Endodermal cell (in vitro differentiated cells): ENCODE data around the gene PAX7. TPM values are rescaled to one million over a fixed set of nuclear protein-coding genes. Genes with fewer than 3 reads are reported as not detected.

Experiments used
- DNase-seq: peaks from one replicate; pipeline ENCODE4 v3.0.0-alpha.2; 2017
- H3K27ac ChIP-seq: 2 replicates; pipeline ENCODE4 v1.5.1; 2013; ENCODE audit warnings: mild to moderate bottlenecking, low read depth, low read length, moderate library complexity
- H3K27me3 ChIP-seq: 2 replicates; pipeline ENCODE4 v1.6.1; 2013; ENCODE audit warnings: mild to moderate bottlenecking, low read length, moderate library complexity; ENCODE audit not compliant: insufficient read depth, control insufficient read depth, poor library complexity, severe bottlenecking
- H3K36me3 ChIP-seq: 2 replicates; pipeline ENCODE4 v1.7.0; 2013; ENCODE audit warnings: mild to moderate bottlenecking, low read length, moderate library complexity; ENCODE audit not compliant: control insufficient read depth, insufficient read depth
- H3K4me1 ChIP-seq: one replicate; pipeline ENCODE4 v1.7.0; 2013; ENCODE audit warnings: low read length; ENCODE audit not compliant: control insufficient read depth, insufficient read depth
- H3K4me3 ChIP-seq: 2 replicates; pipeline ENCODE4 v1.5.1; 2013; ENCODE audit warnings: mild to moderate bottlenecking, low read length, moderate library complexity
- H3K9ac ChIP-seq: 2 replicates; pipeline ENCODE4 v1.6.1; 2013; ENCODE audit warnings: mild to moderate bottlenecking, low read length, moderate library complexity; ENCODE audit not compliant: poor library complexity, severe bottlenecking; ENCODE audit errors: extremely low read depth
- H3K9me3 ChIP-seq: 2 replicates; pipeline ENCODE4 v1.6.1; 2013; ENCODE audit warnings: mild to moderate bottlenecking, low read length, moderate library complexity; ENCODE audit not compliant: control insufficient read depth
- H3K27ac Mint-ChIP-seq: 2 replicates; pipeline ENCODE4 v1.8.0; 2020; ENCODE audit warnings: mixed read lengths
- H3K27me3 Mint-ChIP-seq: 2 replicates; pipeline ENCODE4 v1.8.0; 2021; ENCODE audit warnings: mild to moderate bottlenecking, mixed read lengths; ENCODE audit not compliant: insufficient read depth
- H3K36me3 Mint-ChIP-seq: 2 replicates; pipeline ENCODE4 v1.8.0; 2020; ENCODE audit warnings: low read depth, mixed read lengths
- H3K4me1 Mint-ChIP-seq: 2 replicates; pipeline ENCODE4 v1.8.0; 2020; ENCODE audit warnings: mixed read lengths
- H3K4me3 Mint-ChIP-seq: 2 replicates; pipeline ENCODE4 v1.8.0; 2020; ENCODE audit warnings: mild to moderate bottlenecking, moderate library complexity, mixed read lengths
- H3K9me3 Mint-ChIP-seq: 2 replicates; pipeline ENCODE4 v1.8.0; 2020; ENCODE audit warnings: mild to moderate bottlenecking, mixed read lengths
- WGBS, 2 experiments: methylation state at CpG; one replicate each; pipeline versions ENCODE4 v1.1.5 to v1.1.7; 2013; ENCODE audit warnings: missing lambda C conversion rate in 2 of 2, mixed read lengths in 1 of 2; ENCODE audit not compliant: insufficient coverage in 1 of 2, insufficient read length in 1 of 2; 5-methylcytosine and 5-hydroxymethylcytosine counted together
- total RNA-seq, 2 donors: library from RNA; stranded (reverse); fragmentation: NEBNext Ultra II Directional in 1 of 2; extraction: Animal tissue kit (Norgen Biotek cat#: 25700) in 1 of 2; gene quantifications; 2 replicates in 1 of 2; 3 replicates in 1 of 2; pipeline ENCODE4 v1.2.1, GENCODE V29; 2021
- TF ChIP-seq, protein P1 (sequence below): fragments of 200-600 bp; sonication (generic); conservative IDR thresholded peaks from 2 replicates; pipeline ENCODE4 v1.5.0; 2021; ENCODE audit warnings: antibody characterized with exemption, mild to moderate bottlenecking

Gene PAX7
- total RNA-seq, 2 donors from 2014 or later: 2.2 to 2.4 TPM

- no peak for DNase-seq
- Histone ChIP-seq H3K9me3 (no peaks in the 10 kb centered on the region), H3K9ac (no peak overlapping the region), H3K27me3 (peaks cover 38% of the 10 kb centered on the region), H3K4me1 (peaks cover 25% of the 10 kb centered on the region), H3K4me3 (no peak overlapping the region), H3K36me3 (no peaks in the 10 kb centered on the region), H3K27ac (no peak overlapping the region)
- TF ChIP-seq, protein P1, sequence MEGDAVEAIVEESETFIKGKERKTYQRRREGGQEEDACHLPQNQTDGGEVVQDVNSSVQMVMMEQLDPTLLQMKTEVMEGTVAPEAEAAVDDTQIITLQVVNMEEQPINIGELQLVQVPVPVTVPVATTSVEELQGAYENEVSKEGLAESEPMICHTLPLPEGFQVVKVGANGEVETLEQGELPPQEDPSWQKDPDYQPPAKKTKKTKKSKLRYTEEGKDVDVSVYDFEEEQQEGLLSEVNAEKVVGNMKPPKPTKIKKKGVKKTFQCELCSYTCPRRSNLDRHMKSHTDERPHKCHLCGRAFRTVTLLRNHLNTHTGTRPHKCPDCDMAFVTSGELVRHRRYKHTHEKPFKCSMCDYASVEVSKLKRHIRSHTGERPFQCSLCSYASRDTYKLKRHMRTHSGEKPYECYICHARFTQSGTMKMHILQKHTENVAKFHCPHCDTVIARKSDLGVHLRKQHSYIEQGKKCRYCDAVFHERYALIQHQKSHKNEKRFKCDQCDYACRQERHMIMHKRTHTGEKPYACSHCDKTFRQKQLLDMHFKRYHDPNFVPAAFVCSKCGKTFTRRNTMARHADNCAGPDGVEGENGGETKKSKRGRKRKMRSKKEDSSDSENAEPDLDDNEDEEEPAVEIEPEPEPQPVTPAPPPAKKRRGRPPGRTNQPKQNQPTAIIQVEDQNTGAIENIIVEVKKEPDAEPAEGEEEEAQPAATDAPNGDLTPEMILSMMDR: no peak
- WGBS, 2 experiments: 71% methylated on average over 1 of the region's 1 CpG; no CpG with 5 or more reads in 1 of the 2 experiments
- H3K27ac Mint-ChIP-seq: no peak overlapping the region
- peaks cover 52% of the 10 kb centered on the region for H3K4me1 Mint-ChIP-seq
- H3K4me3 Mint-ChIP-seq: no peak overlapping the region
- H3K27me3 Mint-ChIP-seq: peaks cover 50% of the 10 kb centered on the region
- no peaks in the 10 kb centered on the region for H3K9me3 Mint-ChIP-seq
- no peaks in the 10 kb centered on the region for H3K36me3 Mint-ChIP-seq
These were observed 91.1 kb downstream of the PAX7 start for GRCh38 chr1:18721776-18722175.

DNA sequence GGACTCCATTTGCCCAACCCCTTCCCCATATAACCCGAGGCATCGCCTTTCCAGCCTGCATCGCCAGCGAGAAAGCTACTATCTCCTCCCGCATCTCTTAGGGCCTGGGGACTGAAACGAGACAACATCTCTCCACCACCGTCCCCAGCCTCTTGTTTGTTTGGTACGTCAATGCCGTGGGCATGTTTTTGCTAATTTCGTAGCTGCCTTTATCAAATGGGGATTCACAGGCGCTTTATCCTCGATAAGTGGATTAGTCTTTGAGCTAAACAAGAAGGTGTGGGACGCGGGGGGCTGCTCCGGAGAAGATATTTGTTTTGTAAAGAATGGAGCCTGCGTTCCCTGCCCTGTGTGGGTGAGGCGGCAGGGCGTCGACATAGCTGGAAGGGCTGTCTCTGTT, 91.6 kb downstream of the PAX7 start:
- 35 to 62% methylated on average over 15 to 19 of the region's 19 CpGs for WGBS, 2 experiments
- peak; percentile 84 for DNase-seq
- H3K27ac Mint-ChIP-seq: peak overlapping the region; percentile 15
- H3K4me3 Mint-ChIP-seq: no peak overlapping the region
- Histone ChIP-seq H3K9ac (no peak overlapping the region), H3K4me1 (peaks cover 25% of the 10 kb centered on the region), H3K27ac (no peak overlapping the region), H3K27me3 (peaks cover 34% of the 10 kb centered on the region), H3K36me3 (no peaks in the 10 kb centered on the region), H3K9me3 (no peaks in the 10 kb centered on the region), H3K4me3 (no peak overlapping the region)
- TF ChIP-seq, protein P1: no peak
- no peaks in the 10 kb centered on the region for H3K9me3 Mint-ChIP-seq
- peaks cover 53% of the 10 kb centered on the region for H3K4me1 Mint-ChIP-seq
- peaks cover 48% of the 10 kb centered on the region for H3K27me3 Mint-ChIP-seq
- no peaks in the 10 kb centered on the region for H3K36me3 Mint-ChIP-seq

GRCh38 chr1:18723206-18723605, 92.6 kb downstream of the PAX7 start:
- H3K9me3 Mint-ChIP-seq: no peaks in the 10 kb centered on the region
- TF ChIP-seq, protein P1: no peak
- peak overlapping the region; percentile 15 for H3K4me3 Mint-ChIP-seq
- peaks cover 41% of the 10 kb centered on the region for H3K27me3 Mint-ChIP-seq
- H3K36me3 Mint-ChIP-seq: no peaks in the 10 kb centered on the region
- H3K4me1 Mint-ChIP-seq: peaks cover 59% of the 10 kb centered on the region
- WGBS, 2 experiments: 91 to 94% methylated on average over 7 to 9 of the region's 9 CpGs
- no peak for DNase-seq
- H3K9ac ChIP-seq: no peak overlapping the region
- H3K9me3 ChIP-seq: no peaks in the 10 kb centered on the region
- peaks cover 25% of the 10 kb centered on the region for H3K4me1 ChIP-seq
- H3K4me3 ChIP-seq: no peak overlapping the region
- peak overlapping the region; percentile 19 for H3K27ac ChIP-seq
- H3K27me3 ChIP-seq: peaks cover 25% of the 10 kb centered on the region
- H3K27ac Mint-ChIP-seq: no peak overlapping the region
- no peaks in the 10 kb centered on the region for H3K36me3 ChIP-seq
